ENCODE results near the gene LPP. TPM values are rescaled to one million over a fixed set of nuclear protein-coding genes. Genes with fewer than 3 reads are reported as not detected.

LPP gene
- total RNA-seq, 4 donors from 2014 or later, result 183 to 293 (median 242) TPM

DNA sequence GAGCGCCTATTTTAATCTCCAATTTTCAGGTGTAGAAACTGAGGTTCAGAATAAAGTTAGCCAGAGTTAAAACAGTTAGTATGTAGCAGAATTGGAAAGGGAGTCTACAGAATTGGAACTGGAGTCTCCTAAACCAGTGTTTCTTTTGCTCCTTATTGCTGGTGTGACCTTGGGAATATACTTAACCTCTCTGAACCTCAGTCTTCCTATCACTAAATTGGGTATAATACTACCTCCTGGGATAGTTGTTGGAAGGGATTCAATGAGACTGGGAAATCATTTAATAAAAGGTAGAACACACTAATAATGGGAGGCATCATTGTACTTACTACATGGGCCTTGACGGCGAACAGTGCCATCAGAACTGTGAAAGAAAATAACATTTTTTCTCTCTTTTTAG is 55.1 kb downstream of the LPP start:
- WGBS, 2 donors, result 82 to 93% methylated on average over 3 of the region's 3 CpGs
- H3K36me3 ChIP-seq, result no peaks in the 10 kb centered on the region
- H3K27ac ChIP-seq, result peak overlapping the region in 2 of 4 donors; percentile 49 to 50
- TF ChIP-seq POLR2A (IDR thresholded peaks at IDR 0.05) (no peak), EP300 (IDR thresholded peaks at IDR 0.05) (no peak)
- TF ChIP-seq, protein P1, sequence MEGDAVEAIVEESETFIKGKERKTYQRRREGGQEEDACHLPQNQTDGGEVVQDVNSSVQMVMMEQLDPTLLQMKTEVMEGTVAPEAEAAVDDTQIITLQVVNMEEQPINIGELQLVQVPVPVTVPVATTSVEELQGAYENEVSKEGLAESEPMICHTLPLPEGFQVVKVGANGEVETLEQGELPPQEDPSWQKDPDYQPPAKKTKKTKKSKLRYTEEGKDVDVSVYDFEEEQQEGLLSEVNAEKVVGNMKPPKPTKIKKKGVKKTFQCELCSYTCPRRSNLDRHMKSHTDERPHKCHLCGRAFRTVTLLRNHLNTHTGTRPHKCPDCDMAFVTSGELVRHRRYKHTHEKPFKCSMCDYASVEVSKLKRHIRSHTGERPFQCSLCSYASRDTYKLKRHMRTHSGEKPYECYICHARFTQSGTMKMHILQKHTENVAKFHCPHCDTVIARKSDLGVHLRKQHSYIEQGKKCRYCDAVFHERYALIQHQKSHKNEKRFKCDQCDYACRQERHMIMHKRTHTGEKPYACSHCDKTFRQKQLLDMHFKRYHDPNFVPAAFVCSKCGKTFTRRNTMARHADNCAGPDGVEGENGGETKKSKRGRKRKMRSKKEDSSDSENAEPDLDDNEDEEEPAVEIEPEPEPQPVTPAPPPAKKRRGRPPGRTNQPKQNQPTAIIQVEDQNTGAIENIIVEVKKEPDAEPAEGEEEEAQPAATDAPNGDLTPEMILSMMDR (IDR thresholded peaks at IDR 0.05), result no peak
- no peaks in the 10 kb centered on the region for H3K9me3 ChIP-seq
- no peak for DNase-seq (ENCODE audit: low spot score in 2 of 2)
- peaks cover 0 to 38% (median 22%) of the 10 kb centered on the region in 4 donors for H3K4me1 ChIP-seq
- H3K4me3 ChIP-seq, result no peak overlapping the region
- H3K27me3 ChIP-seq, result no peaks in the 10 kb centered on the region

DNA sequence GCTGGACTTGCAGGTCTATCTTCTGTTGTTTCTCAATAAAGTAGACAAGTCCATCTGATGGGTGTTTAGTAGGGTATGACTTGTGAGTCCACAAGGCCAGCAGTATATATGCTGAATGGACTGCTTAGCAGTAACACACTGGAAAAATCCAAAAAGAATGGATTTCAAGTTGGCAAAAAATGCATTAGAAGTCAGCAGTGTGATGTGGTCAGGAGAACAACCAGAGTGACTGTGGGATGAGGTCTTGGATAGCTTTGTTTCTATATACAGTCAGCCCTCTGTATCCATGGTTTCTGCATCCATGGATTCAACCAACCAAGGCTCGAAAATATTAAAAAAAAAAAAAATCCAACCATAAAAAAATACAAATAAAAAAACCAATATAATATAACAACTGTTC is 55.8 kb downstream of the LPP start:
- H3K4me1 ChIP-seq, result peaks cover 0 to 44% (median 22%) of the 10 kb centered on the region in 4 donors
- no peak overlapping the region for H3K27ac ChIP-seq
- H3K4me3 ChIP-seq, result no peak overlapping the region
- TF ChIP-seq, protein P1 (IDR thresholded peaks at IDR 0.05), result no peak
- TF ChIP-seq POLR2A (IDR thresholded peaks at IDR 0.05) (no peak), EP300 (IDR thresholded peaks at IDR 0.05) (no peak)
- H3K36me3 ChIP-seq, result no peaks in the 10 kb centered on the region
- no peaks in the 10 kb centered on the region for H3K27me3 ChIP-seq
- H3K9me3 ChIP-seq, result no peaks in the 10 kb centered on the region
- DNase-seq (ENCODE audit: low spot score in 2 of 2), result no peak
- WGBS, 2 donors, result 85 to 92% methylated on average over 1 of the region's 1 CpG

DNA sequence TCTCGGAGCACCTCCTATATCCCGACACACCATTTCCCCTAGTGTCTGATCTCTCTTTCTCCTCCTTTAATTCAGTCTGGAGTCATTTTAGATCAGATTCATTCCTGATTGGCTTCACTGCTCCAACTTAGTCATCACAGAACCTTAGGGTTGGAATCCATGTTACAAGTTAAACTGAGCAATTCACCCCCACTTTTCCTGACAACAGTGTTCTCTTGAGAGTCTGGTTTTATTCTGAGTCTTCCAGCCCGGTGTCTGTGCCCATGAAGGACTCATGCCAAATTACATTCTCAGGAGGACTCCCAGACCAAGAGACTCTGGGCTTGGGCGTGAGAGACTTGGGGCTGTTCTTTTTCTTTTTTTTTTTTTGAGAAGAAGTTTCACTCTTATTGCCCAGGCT is 57.5 kb downstream of the LPP start:
- Histone ChIP-seq H3K9me3 (no peaks in the 10 kb centered on the region), H3K27me3 (no peaks in the 10 kb centered on the region), H3K4me3 (no peak overlapping the region), H3K36me3 (no peaks in the 10 kb centered on the region), H3K27ac (peak overlapping the region in 3 of 4 donors; percentile 47 to 80 (median 66)), H3K4me1 (peaks cover 0 to 45% (median 19%) of the 10 kb centered on the region in 4 donors)
- TF ChIP-seq, protein P1 (IDR thresholded peaks at IDR 0.05), result no peak
- no peak for TF ChIP-seq EP300 (IDR thresholded peaks at IDR 0.05)
- no peak for TF ChIP-seq POLR2A (IDR thresholded peaks at IDR 0.05)
- DNase-seq (ENCODE audit: low spot score in 2 of 2), result no peak
- 71 to 77% methylated on average over 4 of the region's 4 CpGs for WGBS, 2 donors

DNA sequence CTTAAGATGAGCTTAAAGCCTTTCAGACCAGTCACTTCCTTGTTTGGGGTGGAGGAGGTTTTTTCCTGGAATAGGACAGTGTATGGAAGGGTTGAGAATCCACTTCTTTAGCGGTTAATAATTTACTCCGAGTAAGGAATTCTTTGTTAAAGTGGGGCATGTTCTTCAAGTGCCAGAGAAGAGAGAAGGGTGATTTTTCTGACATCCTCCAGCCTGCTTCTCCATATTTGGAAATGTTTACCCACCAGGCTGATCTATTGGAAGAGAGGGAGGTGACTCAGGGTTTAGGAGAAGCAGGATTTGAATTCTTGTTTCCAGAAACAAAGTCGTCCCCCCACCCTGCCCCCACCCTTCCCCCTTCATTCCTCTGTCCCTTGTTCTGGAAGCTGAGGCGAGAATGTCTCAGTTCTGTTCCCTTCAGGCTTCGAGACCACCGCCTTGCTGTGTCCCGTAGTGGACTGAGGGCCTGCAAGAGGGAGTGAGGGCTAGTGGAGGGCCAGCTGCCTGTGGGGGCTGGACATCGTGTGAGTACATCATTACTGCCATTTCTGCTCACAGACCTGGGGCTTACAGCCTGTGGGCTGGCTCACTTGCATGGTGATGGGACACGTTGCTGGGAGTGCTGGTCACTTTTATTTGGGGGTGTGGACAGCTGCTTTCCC is 58.5 kb downstream of the LPP start:
- Histone ChIP-seq H3K27me3 (no peaks in the 10 kb centered on the region), H3K4me3 (no peak overlapping the region), H3K27ac (peak overlapping the region; percentile 8 to 80 (median 56)), H3K36me3 (no peaks in the 10 kb centered on the region), H3K4me1 (peaks cover 0 to 53% (median 18%) of the 10 kb centered on the region in 4 donors), H3K9me3 (no peaks in the 10 kb centered on the region)
- DNase-seq (ENCODE audit: low spot score in 2 of 2), result no peak
- TF ChIP-seq, protein P1 (IDR thresholded peaks at IDR 0.05), result no peak
- TF ChIP-seq EP300 (IDR thresholded peaks at IDR 0.05) (no peak), POLR2A (IDR thresholded peaks at IDR 0.05) (no peak)
- 56 to 59% methylated on average over 9 of the region's 9 CpGs for WGBS, 2 donors

DNA sequence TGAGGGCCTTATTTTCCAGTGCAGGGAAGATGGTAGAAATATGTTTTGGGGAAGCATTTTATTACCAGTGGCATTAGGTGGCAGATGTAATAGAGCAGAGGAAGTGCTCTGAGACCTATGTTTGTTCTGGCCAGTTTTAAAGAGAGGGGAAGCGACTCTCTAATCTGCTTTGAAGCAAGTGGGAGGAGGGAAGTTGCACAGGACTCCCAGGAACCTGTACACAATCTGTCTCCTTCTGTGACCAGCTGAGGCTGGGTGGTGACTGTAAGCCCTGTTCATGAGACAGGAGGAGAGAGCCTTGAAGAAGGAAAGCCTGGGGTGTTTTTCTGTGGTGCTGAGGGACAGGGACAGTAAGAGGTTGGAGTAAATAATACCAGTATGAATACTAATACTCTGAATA is 60.5 kb downstream of the LPP start:
- H3K27ac ChIP-seq, result peak overlapping the region in 2 of 4 donors; percentile 66 to 85
- no peak overlapping the region for H3K4me3 ChIP-seq
- TF ChIP-seq, protein P1 (IDR thresholded peaks at IDR 0.05), result no peak
- TF ChIP-seq POLR2A (IDR thresholded peaks at IDR 0.05) (no peak), EP300 (IDR thresholded peaks at IDR 0.05) (no peak)
- H3K9me3 ChIP-seq, result no peaks in the 10 kb centered on the region
- no peaks in the 10 kb centered on the region for H3K27me3 ChIP-seq
- H3K36me3 ChIP-seq, result no peaks in the 10 kb centered on the region
- WGBS, 2 donors, result 72 to 81% methylated on average over 1 of the region's 1 CpG
- no peak for DNase-seq (ENCODE audit: low spot score in 2 of 2)
- peaks cover 0 to 57% (median 16%) of the 10 kb centered on the region in 4 donors for H3K4me1 ChIP-seq

Data from tibial nerve (tissue), 4 donors.